ENCODE measurements around the gene MED16.
"Not testable (repeated sequence)": the region's sequence is repeated elsewhere in the genome, so short reads cannot be mapped to it uniquely, and the experiment has no call there.

Gene MED16

GRCh38 chr19:825897-826644, 66.9 kb downstream of the MED16 start:
- no peak for DNase-seq

- DNase-seq: no peak
Observed at GRCh38 chr19:824885-825284, 68.1 kb downstream of the MED16 start.

- no peak for DNase-seq
Observed at GRCh38 chr19:823565-824121, 69.3 kb downstream of the MED16 start.

DNA sequence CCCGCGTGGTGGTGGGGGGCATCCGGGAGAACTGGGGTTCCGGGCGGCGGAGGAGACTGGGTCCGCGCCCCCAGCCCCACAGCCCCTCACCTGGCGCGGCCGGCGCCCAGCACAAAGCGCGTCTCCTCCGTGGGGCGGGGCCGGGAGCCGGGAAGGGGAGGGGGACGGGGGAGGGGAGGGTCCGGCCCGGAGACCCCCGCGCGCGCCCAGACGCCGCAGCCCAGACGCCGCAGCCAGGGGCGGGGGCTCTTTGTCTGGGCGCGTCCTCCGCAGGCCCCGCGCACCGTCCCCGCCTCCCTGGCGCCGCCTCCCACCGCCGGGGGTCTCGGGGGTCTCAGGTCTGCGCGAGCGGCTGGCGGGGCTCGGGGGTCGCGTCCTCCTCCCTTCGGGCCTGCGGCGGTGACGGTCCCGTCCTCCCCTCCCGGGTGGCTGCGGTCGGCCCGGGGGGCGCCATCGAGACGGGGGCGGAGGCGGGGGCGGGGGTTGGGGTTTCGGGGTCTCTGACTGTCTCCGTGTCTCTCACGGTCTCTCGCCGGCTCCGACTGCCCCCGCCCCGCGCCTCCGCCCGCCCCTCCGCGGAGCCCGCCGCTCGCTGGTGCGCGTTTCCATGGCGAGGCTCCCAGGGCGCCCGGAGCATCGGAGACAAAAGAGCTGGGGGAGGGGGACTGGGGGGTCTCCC, 71.0 kb downstream of the MED16 start, which contains the start of gene PLPPR3:
PLPPR3 (minus strand) TSS at position 131 of the 679 bp plus-strand sequence. CDS start 396 bp downstream, outside the sequence.
- no peak for DNase-seq

DNA sequence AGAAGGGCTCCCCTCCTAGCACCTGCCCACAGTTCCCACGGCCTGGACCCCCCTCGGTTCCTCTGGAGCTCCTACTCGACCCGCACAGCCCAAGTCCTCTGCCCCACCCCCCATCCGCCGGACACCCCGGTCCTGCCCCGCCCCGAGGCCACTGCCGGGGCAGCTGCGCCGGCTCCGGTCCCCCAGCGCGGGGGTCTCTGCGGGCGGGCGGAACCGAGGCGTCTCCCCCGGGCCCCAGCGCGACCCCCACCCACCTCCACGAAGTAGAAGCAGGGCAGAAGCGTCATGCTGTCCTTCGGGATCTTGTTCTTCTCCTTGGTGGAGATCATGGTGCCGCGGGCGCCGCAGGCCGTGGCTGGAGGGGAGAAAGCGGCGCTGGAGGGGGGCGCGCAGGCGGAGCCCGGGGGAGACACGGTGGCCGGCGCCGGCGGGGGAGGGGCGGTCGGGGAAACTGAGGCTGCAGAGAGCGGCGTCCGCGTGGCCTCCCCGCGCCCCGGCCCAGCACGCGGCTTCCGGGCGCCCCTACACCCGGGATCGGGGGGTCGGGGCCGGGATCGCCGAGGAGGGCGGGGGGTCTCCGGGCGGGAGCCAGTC, 71.7 kb downstream of the MED16 start:
- DNase-seq: no peak

DNA sequence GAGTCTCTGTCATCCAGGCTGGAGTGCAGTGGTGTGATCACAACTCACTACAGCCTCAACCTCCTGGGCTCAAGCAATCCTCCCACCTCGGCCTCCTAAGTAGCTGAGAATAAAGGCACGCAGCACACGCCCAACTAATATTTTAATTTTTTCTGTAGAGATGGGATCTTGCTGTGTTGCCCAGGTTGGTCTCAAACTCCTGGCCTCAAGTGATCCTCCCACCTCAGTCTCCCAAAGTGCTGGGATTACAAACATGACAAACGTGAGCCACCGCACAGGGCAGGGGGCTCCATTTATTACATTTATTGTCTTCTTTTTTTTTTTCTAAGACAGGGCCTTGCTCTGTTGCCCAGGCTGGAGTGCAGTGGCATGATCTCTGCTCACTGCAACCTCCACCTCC, 72.8 kb downstream of the MED16 start:
- DNase-seq: not testable (repeated sequence)
